GM12892 (cell line): ENCODE data around the gene CBX2.

Source experiments
- POLR2A ChIP-seq: IDR thresholded peaks from 2 replicates; pipeline ENCODE4 v1.6.1; 2011; ENCODE audit warnings: low read depth, low read length, control low read depth
- POLR2AphosphoS5 ChIP-seq: IDR thresholded peaks from 2 replicates; pipeline ENCODE4 v1.6.1; 2011; ENCODE audit warnings: low read depth, low read length, control low read depth

GRCh38 chr17:79777894-79778503 is at the start of gene CBX2:
- TF ChIP-seq POLR2A (no peak), POLR2AphosphoS5 (no peak)
